Measurements from ENCODE around the gene CHRNA10. TPM values are rescaled to one million over a fixed set of nuclear protein-coding genes. Genes with fewer than 3 reads are reported as not detected.

Gene CHRNA10
- total and polyA plus RNA-seq, 10 of the 15 experiments (the other 5 are each of a cell fraction or from before 2014, with no cell fraction given) = 0.14 to 1.5 (median 0.57) TPM

- no peaks in the 10 kb centered on the region; the same call in 2 of the 3 replicates for H3K9me3 ChIP-seq (replicated peaks; ENCODE audit: control insufficient read depth, insufficient read depth, low read length)
- ATAC-seq (peak; percentile 82), FAIRE-seq (no peak), DNase-seq (ENCODE audit: low read depth, low spot score) (no peak)
- ChIA-PET RAD21 (ENCODE audit: unreplicated experiment) (no interaction called here), POLR2A (no interaction called here), SMC1A (ENCODE audit: uncharacterized antibody, unreplicated experiment) (interaction anchor here (1.2 kb wide), 1 partner anchor 1001 kb away, joined by 3 read pairs; no protein-coding TSS in a partner anchor), CTCF (no interaction called here)
- no peak overlapping the region for H3K9ac ChIP-seq (ENCODE audit: control insufficient read depth, insufficient read depth, low read length)
- 18% methylated on average over 35 of the region's 55 CpGs for WGBS (ENCODE audit: insufficient coverage, insufficient replicate concordance, low lambda C conversion rate, missing lambda C conversion rate)
- intact Hi-C loops (cut with micrococcal nuclease; ENCODE audit: unreplicated experiment) (no loop called here), in situ Hi-C loops (cut with MboI) (no loop called here)
- no peak overlapping the region for H3K27ac ChIP-seq (ENCODE audit: control insufficient read depth, insufficient read depth)
- no peaks in the 10 kb centered on the region; a peak in 2 of 4 replicates for H3K27me3 ChIP-seq (replicated peaks in 1 of 2; ENCODE audit: control insufficient read depth in 2 of 2, insufficient read depth in 2 of 2, low read length in 1 of 2)
- peak overlapping the region; percentile 73 for H3K4me2 ChIP-seq (ENCODE audit: control insufficient read depth, insufficient read depth)
- no peaks in the 10 kb centered on the region for H4K20me1 ChIP-seq (ENCODE audit: control insufficient read depth, insufficient read depth)
- H3K36me3 ChIP-seq (ENCODE audit: control insufficient read depth in 2 of 2, insufficient read depth in 2 of 2, low read length in 1 of 2) = no peaks in the 10 kb centered on the region
- TF ChIP-seq RAD51 (IDR thresholded peaks at IDR 0.05) (no peak), POU2F2 (IDR thresholded peaks at IDR 0.05; ENCODE audit: borderline replicate concordance, low read depth, low read length) (peak; percentile 67; the same call in 1 of the 3 replicates), USF1 (IDR thresholded peaks at IDR 0.05; ENCODE audit: borderline replicate concordance, extremely low read length, insufficient read depth, low read depth, low read length) (peak; percentile 39)
- H3K79me2 ChIP-seq (ENCODE audit: control insufficient read depth, insufficient read depth, low read length) = no peaks in the 10 kb centered on the region
- no peak overlapping the region; the same call in 1 of the 2 replicates for H3K4me3 ChIP-seq
- BruUV-seq (replicated peaks) = no TSS peak
- peaks cover 2% of the 10 kb centered on the region; the same call in 1 of the 2 replicates for H3K4me1 ChIP-seq (ENCODE audit: control insufficient read depth, insufficient read depth, low read length)
- H2AFZ ChIP-seq (ENCODE audit: control insufficient read depth, low read depth, low read length) = peak overlapping the region; percentile 46
Measured at GRCh38 chr11:3642071-3642951, 28.9 kb downstream of the CHRNA10 start.

GRCh38 chr11:3641701-3642070 lies 29.5 kb downstream of the CHRNA10 start, which contains the start of gene ART5:
Gene ART5, minus strand, starts transcription at chr11:3641992. Its CDS starts 130 bp downstream, at chr11:3641862.
- ATAC-seq = no peak
- H3K27me3 ChIP-seq (replicated peaks in 1 of 2; ENCODE audit: control insufficient read depth in 2 of 2, insufficient read depth in 2 of 2, low read length in 1 of 2) = no peaks in the 10 kb centered on the region; a peak in 2 of 4 replicates
- in situ Hi-C loops (cut with MboI) = no loop called here
- FAIRE-seq = no peak
- H4K20me1 ChIP-seq (ENCODE audit: control insufficient read depth, insufficient read depth) = no peaks in the 10 kb centered on the region
- peaks cover 2% of the 10 kb centered on the region; the same call in 1 of the 2 replicates for H3K4me1 ChIP-seq (ENCODE audit: control insufficient read depth, insufficient read depth, low read length)
- no TSS peak for BruUV-seq (replicated peaks)
- no peaks in the 10 kb centered on the region; the same call in 2 of the 3 replicates for H3K9me3 ChIP-seq (replicated peaks; ENCODE audit: control insufficient read depth, insufficient read depth, low read length)
- 50% methylated on average over 20 of the region's 21 CpGs for WGBS (ENCODE audit: insufficient coverage, insufficient replicate concordance, low lambda C conversion rate, missing lambda C conversion rate)
- TF ChIP-seq BRCA1 (IDR thresholded peaks at IDR 0.05; ENCODE audit: low read depth, low read length) = no peak
- TF ChIP-seq EGR1 (IDR thresholded peaks at IDR 0.05; ENCODE audit: borderline replicate concordance in 1 of 2, low read depth in 2 of 2, low read length in 2 of 2) = 0 out of 3 replicates have a peak, but pooled peaks of 1 of the 2 experiments have one; percentile 4
- no peak for TF ChIP-seq RAD21 (IDR thresholded peaks at IDR 0.05; ENCODE audit: insufficient read depth, low read depth, low read length)
- no peak for DNase-seq (ENCODE audit: low read depth, low spot score)
- H3K27ac ChIP-seq (ENCODE audit: control insufficient read depth, insufficient read depth) = no peak within 1 kb of the TSS
- no peak within 1 kb of the TSS for H3K9ac ChIP-seq (ENCODE audit: control insufficient read depth, insufficient read depth, low read length)
- no peaks in the 10 kb centered on the region for H3K36me3 ChIP-seq (ENCODE audit: control insufficient read depth in 2 of 2, insufficient read depth in 2 of 2, low read length in 1 of 2)
- H3K4me2 ChIP-seq (ENCODE audit: control insufficient read depth, insufficient read depth) = peak within 1 kb of the TSS; percentile 73
- H3K79me2 ChIP-seq (ENCODE audit: control insufficient read depth, insufficient read depth, low read length) = no peaks in the 10 kb centered on the region
- RAD21 ChIA-PET (ENCODE audit: unreplicated experiment) = no interaction called here
- POLR2A ChIA-PET = no interaction called here
- no peak within 1 kb of the TSS; the same call in 1 of the 2 replicates for H3K4me3 ChIP-seq
- SMC1A ChIA-PET (ENCODE audit: uncharacterized antibody, unreplicated experiment) = no interaction called here
- H2AFZ ChIP-seq (ENCODE audit: control insufficient read depth, low read depth, low read length) = peak within 1 kb of the TSS; percentile 46
- intact Hi-C loops (cut with micrococcal nuclease; ENCODE audit: unreplicated experiment) = no loop called here
- CTCF ChIA-PET = no interaction called here

All from GM12878 (cell line).